Effector CD4-positive, alpha-beta T cell (primary cell): ENCODE data around the gene PPARD.

Experiments used
- DNase-seq: peaks from one replicate; pipeline ENCODE4 v3.0.0-alpha.2; 2020

Gene PPARD

GRCh38 chr6:35442693-35443092 is 100.3 kb downstream of the PPARD start:
- DNase-seq: no peak

DNA sequence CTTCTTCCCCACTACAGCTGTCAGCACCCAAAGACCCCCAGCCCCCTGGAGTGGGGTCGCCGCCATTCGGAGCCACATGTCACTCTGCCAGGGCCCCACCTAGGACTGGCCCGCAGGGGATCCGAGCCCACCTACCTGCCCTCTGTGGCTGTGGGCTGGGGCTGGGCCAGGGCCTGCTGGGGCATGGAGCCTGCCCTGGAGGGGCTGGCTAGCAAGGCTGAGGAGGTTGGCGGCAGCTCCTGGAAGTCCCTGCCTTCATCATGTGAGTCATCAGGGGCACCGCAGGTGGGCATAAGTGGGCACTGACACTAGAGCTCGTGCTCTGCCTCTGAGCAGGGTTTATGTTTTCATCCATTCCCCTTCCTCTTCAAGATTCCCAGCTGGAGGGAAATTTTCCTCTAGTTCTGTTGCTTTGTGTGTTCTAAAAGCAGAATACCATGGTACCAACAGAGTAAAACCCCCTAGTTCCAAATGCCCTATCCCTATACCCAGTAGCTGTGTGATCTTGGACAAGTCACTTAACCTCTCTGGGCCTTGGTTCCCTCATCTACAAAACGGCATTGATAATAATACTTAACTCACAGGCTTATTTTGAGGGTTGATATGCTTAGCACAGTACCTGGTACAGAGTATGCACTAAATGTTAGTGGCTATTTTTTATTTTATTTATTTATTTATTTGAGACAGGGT is 101.1 kb downstream of the PPARD start:
- no peak for DNase-seq

DNA sequence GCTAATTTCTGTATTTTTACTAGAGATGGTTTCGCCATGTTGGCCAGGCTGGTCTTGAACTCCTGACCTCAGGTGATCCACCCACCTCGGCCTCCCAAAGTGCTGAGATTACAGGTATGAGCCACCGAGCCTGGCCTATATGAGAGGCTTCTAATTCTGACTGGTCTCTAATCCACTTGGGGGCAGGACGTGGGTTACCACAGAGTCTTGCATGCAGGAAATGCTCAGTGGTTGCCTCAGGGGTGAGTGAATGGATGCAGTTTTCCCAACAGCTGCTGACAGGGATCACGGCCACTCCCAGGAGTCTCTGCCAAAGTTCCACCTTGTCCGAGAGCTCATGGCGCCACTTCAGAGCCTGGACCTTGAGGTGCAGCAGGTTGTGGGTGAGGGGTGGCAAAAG is 103.3 kb downstream of the PPARD start:
- DNase-seq: no peak

DNA sequence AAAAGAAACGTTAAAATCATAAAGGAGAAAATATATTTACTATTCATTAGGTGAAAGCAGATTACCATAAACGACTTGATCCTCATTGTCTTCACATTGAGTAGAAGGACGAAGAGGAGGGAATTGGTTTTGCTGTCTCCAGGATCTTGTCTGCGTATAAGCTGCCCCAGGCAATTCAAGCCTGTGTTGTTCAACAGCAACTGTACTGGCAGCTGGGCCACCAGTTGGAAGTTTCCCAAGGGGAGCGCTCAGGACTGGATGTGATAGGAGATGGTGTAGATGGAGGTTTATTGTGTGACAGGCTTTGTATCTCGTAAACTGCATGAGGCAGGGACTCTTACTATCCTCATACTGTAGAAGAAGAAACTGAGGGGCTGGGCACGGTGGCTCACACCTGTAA is 105.8 kb downstream of the PPARD start:
- DNase-seq: no peak

GRCh38 chr6:35449287-35449881 is 107.0 kb downstream of the PPARD start:
- DNase-seq: peak; percentile 27

DNA sequence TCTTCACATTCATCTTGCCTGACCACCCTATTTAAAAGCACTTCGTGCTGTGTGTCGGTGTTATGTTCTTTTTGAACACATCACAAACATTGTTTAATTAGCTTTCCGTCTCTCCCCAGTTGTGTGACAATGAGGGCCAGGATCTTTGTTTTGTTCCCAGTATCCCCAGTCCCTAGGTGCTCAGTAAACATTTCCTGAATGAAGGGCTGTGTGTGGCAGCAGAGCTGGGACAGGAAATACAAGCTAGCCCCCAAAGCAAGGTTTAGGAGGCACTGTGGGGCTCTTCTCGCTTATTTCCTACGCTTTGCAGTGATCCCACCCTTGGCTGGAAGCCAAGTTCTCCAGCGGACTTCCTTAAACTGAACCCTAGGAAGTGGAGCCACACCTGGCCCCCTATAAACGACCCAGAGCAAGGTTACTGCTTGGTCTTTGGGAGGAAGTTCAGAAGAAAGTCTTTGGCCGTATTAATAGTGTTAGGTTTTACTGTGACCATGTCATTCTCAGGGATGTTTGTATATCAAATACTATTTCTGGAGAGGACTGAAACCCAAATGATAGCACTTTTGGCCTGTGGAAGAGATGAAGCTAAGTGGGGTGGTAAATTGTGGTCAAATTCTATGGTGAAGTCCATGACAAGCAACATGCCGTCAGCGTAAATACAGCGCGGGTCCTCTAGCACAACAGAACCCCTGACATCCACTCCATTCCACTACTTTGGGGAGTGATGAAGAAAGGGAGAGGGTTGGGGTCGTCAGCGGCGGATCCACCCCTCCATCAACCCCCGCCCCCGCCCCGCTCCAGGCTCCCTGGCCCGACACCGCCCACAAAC is 109.2 kb downstream of the PPARD start:
- no peak for DNase-seq

- DNase-seq: peak; percentile 80
Measured at GRCh38 chr6:35452183-35453090, 110.1 kb downstream of the PPARD start, which contains the start of gene FANCE. FANCE (plus strand) TSS chr6:35452338; CDS start chr6:35452546, 208 bp downstream.

DNA sequence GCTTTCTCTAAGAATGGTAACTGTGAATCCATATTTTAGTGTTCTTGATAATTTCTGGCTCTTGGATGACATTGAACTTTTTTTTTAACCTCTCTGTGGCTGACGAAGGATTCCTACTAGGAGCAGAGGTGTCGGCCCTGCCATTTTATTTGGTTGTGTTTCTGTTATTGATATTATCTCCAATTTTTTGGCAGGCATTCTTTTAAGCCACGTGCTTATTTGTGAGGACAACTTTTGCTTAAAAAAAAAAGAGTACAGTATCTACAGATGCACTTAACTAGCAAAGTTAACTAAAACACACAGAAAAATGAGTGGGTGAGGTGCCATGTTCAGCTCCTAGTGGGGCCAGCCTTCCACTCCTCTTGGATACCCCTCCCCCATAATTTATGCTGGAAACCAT is 110.9 kb downstream of the PPARD start:
- DNase-seq: no peak

- no peak for DNase-seq
Measured at GRCh38 chr6:35454391-35455110, 112.2 kb downstream of the PPARD start.

- DNase-seq: no peak
Measured at GRCh38 chr6:35457907-35458306, 115.5 kb downstream of the PPARD start.

DNA sequence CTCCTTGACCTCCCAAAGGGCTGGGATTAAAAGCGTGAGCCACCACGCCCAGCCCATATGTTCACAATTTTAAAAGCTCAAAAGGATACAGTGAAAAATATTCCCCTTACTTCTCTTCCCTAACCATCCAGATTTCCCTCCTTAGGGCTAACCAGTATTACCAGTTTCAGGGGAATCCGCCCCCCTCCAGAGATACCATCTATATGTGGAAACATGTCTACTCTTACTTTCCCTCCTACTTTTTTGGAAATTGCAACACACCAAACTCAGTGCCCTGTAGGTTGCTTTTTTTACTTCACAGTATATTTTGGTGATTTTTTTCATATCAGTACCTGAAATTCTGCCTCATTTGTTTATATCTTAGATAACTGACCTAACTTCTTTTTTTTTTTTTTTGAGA is 118.9 kb downstream of the PPARD start:
- no peak for DNase-seq

DNA sequence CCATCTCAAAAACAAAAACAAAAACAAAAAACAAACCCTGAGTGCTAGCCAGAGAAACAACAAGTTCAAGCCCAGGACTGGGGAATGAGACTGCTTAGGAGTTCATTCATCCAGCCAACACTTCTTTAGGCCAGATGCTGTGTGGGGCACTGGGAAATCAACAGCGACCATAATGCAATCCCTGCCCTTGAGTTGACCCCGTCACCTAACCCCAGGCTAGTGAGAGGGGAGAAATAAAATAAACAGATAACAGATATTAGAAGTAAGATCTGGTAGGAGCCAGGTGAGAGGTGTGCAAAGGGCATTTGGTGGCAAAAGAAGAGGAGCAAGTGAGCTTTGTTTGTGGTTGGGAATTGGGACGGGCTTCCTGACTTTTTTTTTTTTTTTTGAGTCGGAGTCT is 120.9 kb downstream of the PPARD start:
- no peak for DNase-seq

GRCh38 chr6:35465646-35466045 is 123.3 kb downstream of the PPARD start:
- DNase-seq: no peak

GRCh38 chr6:35468181-35468979 is 126.0 kb downstream of the PPARD start, which contains the start of gene RPL10A:
RPL10A (plus strand) TSS chr6:35468401; CDS start chr6:35468435, 34 bp downstream.
- DNase-seq: peak; percentile 95

GRCh38 chr6:35468980-35469750 is 126.8 kb downstream of the PPARD start:
- DNase-seq: no peak

DNA sequence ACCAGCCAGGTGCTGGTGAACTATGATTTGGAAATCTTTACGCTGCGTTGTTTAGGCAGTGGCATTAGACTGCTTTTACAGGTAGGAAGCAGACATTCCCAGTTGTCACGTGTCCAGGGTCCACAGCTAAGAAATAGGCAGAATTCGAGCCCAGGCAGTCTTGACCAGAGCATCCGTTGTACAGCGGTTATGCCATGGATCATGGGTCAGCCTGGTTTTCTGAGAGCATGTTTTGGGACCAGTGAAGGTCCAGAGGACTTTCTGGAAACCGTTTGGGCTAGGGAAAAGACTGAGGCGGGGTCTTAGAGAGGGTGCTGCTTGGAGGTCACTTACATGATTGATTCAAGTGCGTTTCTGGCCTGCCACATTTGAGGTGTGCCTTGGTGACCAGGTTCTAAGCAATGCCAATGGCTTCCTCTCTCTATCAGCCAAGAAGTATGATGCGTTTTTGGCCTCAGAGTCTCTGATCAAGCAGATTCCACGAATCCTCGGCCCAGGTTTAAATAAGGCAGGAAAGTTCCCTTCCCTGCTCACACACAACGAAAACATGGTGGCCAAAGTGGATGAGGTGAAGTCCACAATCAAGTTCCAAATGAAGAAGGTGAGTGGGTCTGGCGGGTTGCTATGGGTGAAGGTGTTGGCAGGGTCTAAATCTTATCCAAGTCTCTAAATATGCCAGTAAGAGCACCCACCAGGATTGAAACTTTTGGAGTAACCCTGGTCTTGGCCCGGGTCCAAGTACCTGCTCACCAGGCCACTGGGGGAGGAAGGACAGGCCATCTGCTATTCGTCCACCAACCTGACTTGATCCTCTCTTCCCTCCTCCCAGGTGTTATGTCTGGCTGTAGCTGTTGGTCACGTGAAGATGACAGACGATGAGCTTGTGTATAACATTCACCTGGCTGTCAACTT is 127.6 kb downstream of the PPARD start:
- no peak for DNase-seq

GRCh38 chr6:35470663-35471120 is 128.3 kb downstream of the PPARD start:
- DNase-seq: no peak

DNA sequence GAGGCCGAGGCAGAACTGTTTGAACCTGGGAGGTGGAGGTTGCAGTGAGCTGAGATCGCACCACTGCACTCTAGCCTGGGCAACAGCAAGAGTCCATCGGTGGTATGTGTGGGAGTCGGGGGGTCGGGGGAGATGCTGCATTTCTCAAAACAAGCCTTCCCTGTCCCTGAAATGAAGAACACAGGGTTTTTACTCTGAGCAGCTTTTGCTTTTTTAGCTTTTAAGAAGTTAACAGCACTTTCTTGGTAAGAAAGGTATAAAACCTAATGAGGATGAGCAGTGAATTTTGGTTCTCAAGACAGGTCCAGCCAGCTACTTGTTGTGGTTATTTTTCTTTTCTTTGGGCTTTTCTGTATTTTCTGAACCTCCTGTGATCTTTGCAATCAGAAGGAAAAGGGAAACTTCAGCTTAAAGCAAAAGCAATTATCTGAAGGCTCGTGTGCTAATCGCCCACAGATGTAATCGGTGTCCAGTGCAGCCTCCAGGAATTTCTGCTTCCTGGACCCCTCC is 129.5 kb downstream of the PPARD start:
- no peak for DNase-seq
